GM23248 (cell line): Measurements from ENCODE around the gene CFAP299. TPM values are rescaled to one million over a fixed set of nuclear protein-coding genes. Genes with fewer than 3 reads are reported as not detected.

Source experiments
- DNase-seq: peaks from one replicate; pipeline ENCODE4 v3.0.0-alpha.2; 2015
- H2AFZ ChIP-seq: fragments of 200-600 bp; sonication (generic); 2 replicates; pipeline ENCODE4 v1.6.1; 2016; ENCODE audit warnings: antibody characterized with exemption
- H3F3A ChIP-seq: fragments of 200-600 bp; sonication (generic); 2 replicates; pipeline ENCODE4 v1.6.1; 2016; ENCODE audit warnings: mild to moderate bottlenecking, antibody characterized with exemption, mixed run types; ENCODE audit not compliant: insufficient read depth
- H3K27ac ChIP-seq: fragments of 200-600 bp; sonication (generic); 2 replicates; pipeline ENCODE4 v1.5.1; 2016; ENCODE audit warnings: mild to moderate bottlenecking
- H3K27me3 ChIP-seq: fragments of 200-600 bp; sonication (generic); replicated peaks from 2 replicates; pipeline ENCODE4 v1.6.1; 2016; ENCODE audit warnings: mild to moderate bottlenecking; ENCODE audit not compliant: insufficient read depth
- H3K36me3 ChIP-seq: fragments of 200-600 bp; sonication (generic); 2 replicates; pipeline ENCODE4 v1.6.1; 2016; ENCODE audit warnings: low read depth, mild to moderate bottlenecking
- H3K4me1 ChIP-seq: fragments of 200-600 bp; sonication (generic); 2 replicates; pipeline ENCODE4 v1.6.1; 2016; ENCODE audit warnings: mild to moderate bottlenecking; ENCODE audit not compliant: insufficient read depth
- H3K4me2 ChIP-seq: fragments of 200-600 bp; sonication (generic); one replicate; pipeline ENCODE4 v1.6.1; 2016; ENCODE audit warnings: mild to moderate bottlenecking; ENCODE audit not compliant: unreplicated experiment
- H3K4me3 ChIP-seq: fragments of 200-600 bp; sonication (generic); 2 replicates; pipeline ENCODE4 v1.5.1; 2016; ENCODE audit warnings: mild to moderate bottlenecking
- H3K79me2 ChIP-seq: fragments of 200-600 bp; sonication (generic); 2 replicates; pipeline ENCODE4 v1.6.1; 2016; ENCODE audit warnings: mild to moderate bottlenecking; ENCODE audit not compliant: insufficient read depth
- H3K9ac ChIP-seq: fragments of 200-600 bp; sonication (generic); 2 replicates; pipeline ENCODE4 v1.6.1; 2016; ENCODE audit warnings: mild to moderate bottlenecking
- H3K9me2 ChIP-seq: fragments of 200-600 bp; sonication (generic); 2 replicates; pipeline ENCODE4 v1.6.1; 2016; ENCODE audit warnings: mixed run types, mild to moderate bottlenecking, moderate library complexity; ENCODE audit not compliant: insufficient read depth
- H3K9me3 ChIP-seq: fragments of 200-600 bp; sonication (generic); one replicate; pipeline ENCODE4 v1.6.1; 2017; ENCODE audit warnings: low read depth
- H4K20me1 ChIP-seq: fragments of 200-600 bp; sonication (generic); 2 replicates; pipeline ENCODE4 v1.6.0; 2016; ENCODE audit not compliant: insufficient read depth
- EZH2 ChIP-seq: fragments of 200-600 bp; sonication (generic); IDR thresholded peaks from 2 replicates; pipeline ENCODE4 v1.6.1; 2018; ENCODE audit warnings: antibody characterized with exemption, mild to moderate bottlenecking; ENCODE audit not compliant: insufficient read depth, poor library complexity, severe bottlenecking
- EZH2phosphoT487 ChIP-seq: fragments of 200-600 bp; sonication (generic); IDR thresholded peaks from 2 replicates; pipeline ENCODE4 v1.6.1; 2018; ENCODE audit warnings: antibody characterized with exemption, moderate library complexity, mild to moderate bottlenecking, low read depth; ENCODE audit not compliant: insufficient read depth
- WGBS, 2 experiments: methylation state at CpG; one replicate each; pipeline ENCODE4 v1.1.6; 2015 to 2017; ENCODE audit warnings: low lambda C conversion rate in 2 of 2, low coverage in 1 of 2; ENCODE audit errors: missing lambda C conversion rate in 2 of 2; 5-methylcytosine and 5-hydroxymethylcytosine counted together
- in situ Hi-C: fragments of 300-500 bp; cut with MboI; formaldehyde crosslinking; loops from 2 replicates; pipeline ENCODE4 v1.15.0; 2020
- polyA plus RNA-seq: library from polyadenylated mRNA; unstranded; fragments of >200 nt; fragmentation: Nextera tagmentation; extraction: Ambion mirVana; gene quantifications from 2 replicates; pipeline ENCODE4 v1.2.1, GENCODE V29; 2016
- total RNA-seq: library from RNA; depleted of rRNA; stranded (reverse); fragments of >200 nt; shearing (Covaris generic); gene quantifications from 2 replicates; pipeline ENCODE4 v1.2.3, GENCODE V29; 2014

Gene CFAP299
- total and polyA plus RNA-seq, 2 experiments from 2014 or later, result 1.0 to 1.1 TPM

GRCh38 chr4:80542747-80543146 is 207.2 kb downstream of the CFAP299 start:
- DNase-seq, result no peak
- H3K9ac ChIP-seq, result no peak overlapping the region
- no peaks in the 10 kb centered on the region for H3F3A ChIP-seq
- H3K4me2 ChIP-seq, result no peak overlapping the region
- no peaks in the 10 kb centered on the region; the same call in 1 of the 2 replicates for H3K9me2 ChIP-seq
- no peak overlapping the region for H2AFZ ChIP-seq
- H3K4me3 ChIP-seq, result no peak overlapping the region
- peaks cover 5% of the 10 kb centered on the region; the same call in 1 of the 2 replicates for H3K4me1 ChIP-seq
- H4K20me1 ChIP-seq, result no peaks in the 10 kb centered on the region
- H3K79me2 ChIP-seq, result no peaks in the 10 kb centered on the region
- no peak overlapping the region for H3K27ac ChIP-seq
- TF ChIP-seq EZH2phosphoT487 (no peak), EZH2 (no peak)
- H3K36me3 ChIP-seq, result no peaks in the 10 kb centered on the region
- WGBS, 2 experiments, result 97 to 100% methylated on average over 2 of the region's 2 CpGs
- H3K27me3 ChIP-seq, result no peaks in the 10 kb centered on the region
- no peaks in the 10 kb centered on the region for H3K9me3 ChIP-seq
- in situ Hi-C loops, result no loop called here

GRCh38 chr4:80560337-80560736 is 224.8 kb downstream of the CFAP299 start:
- Histone ChIP-seq H2AFZ (no peak overlapping the region), H3K27ac (no peak overlapping the region), H3K4me3 (no peak overlapping the region), H4K20me1 (no peaks in the 10 kb centered on the region), H3K4me1 (no peaks in the 10 kb centered on the region), H3K9ac (no peak overlapping the region), H3F3A (no peaks in the 10 kb centered on the region), H3K9me3 (no peaks in the 10 kb centered on the region), H3K36me3 (no peaks in the 10 kb centered on the region), H3K79me2 (no peaks in the 10 kb centered on the region), H3K9me2 (no peaks in the 10 kb centered on the region), H3K4me2 (no peak overlapping the region), H3K27me3 (no peaks in the 10 kb centered on the region)
- in situ Hi-C loops, result no loop called here
- no peak for DNase-seq
- TF ChIP-seq EZH2 (no peak), EZH2phosphoT487 (no peak)
- WGBS, 2 experiments, result 68 to 74% methylated on average over 3 of the region's 3 CpGs

GRCh38 chr4:80566203-80566872 is 230.8 kb downstream of the CFAP299 start:
- peak overlapping the region; percentile 97 for H3K4me2 ChIP-seq
- TF ChIP-seq EZH2 (no peak), EZH2phosphoT487 (no peak)
- no peaks in the 10 kb centered on the region for H3K79me2 ChIP-seq
- DNase-seq, result peak; percentile 20
- peak overlapping the region; percentile 85 for H2AFZ ChIP-seq
- no peak overlapping the region for H3K27ac ChIP-seq
- H3K27me3 ChIP-seq, result no peaks in the 10 kb centered on the region
- no peaks in the 10 kb centered on the region for H3K9me2 ChIP-seq
- H3K9ac ChIP-seq, result peak overlapping the region; percentile 54
- peaks cover 3% of the 10 kb centered on the region; the same call in 1 of the 2 replicates for H3K4me1 ChIP-seq
- no peaks in the 10 kb centered on the region for H3K36me3 ChIP-seq
- H3F3A ChIP-seq, result no peaks in the 10 kb centered on the region
- in situ Hi-C loops, result no loop called here
- 25 to 26% methylated on average over 5 of the region's 5 CpGs for WGBS, 2 experiments
- H4K20me1 ChIP-seq, result no peaks in the 10 kb centered on the region
- no peaks in the 10 kb centered on the region for H3K9me3 ChIP-seq
- H3K4me3 ChIP-seq, result peak overlapping the region; percentile 71

GRCh38 chr4:80568891-80569290 is 233.4 kb downstream of the CFAP299 start:
- Histone ChIP-seq H3K27ac (no peak overlapping the region), H3K4me3 (no peak overlapping the region), H3K9me2 (no peaks in the 10 kb centered on the region), H3K4me2 (no peak overlapping the region), H3K79me2 (no peaks in the 10 kb centered on the region), H3F3A (no peaks in the 10 kb centered on the region), H2AFZ (no peak overlapping the region), H3K9ac (no peak overlapping the region), H3K36me3 (no peaks in the 10 kb centered on the region), H3K9me3 (no peaks in the 10 kb centered on the region), H3K27me3 (no peaks in the 10 kb centered on the region), H3K4me1 (peaks cover 3% of the 10 kb centered on the region; the same call in 1 of the 2 replicates), H4K20me1 (no peaks in the 10 kb centered on the region)
- in situ Hi-C loops, result no loop called here
- 90 to 100% methylated on average over 1 of the region's 1 CpG for WGBS, 2 experiments
- no peak for DNase-seq
- TF ChIP-seq EZH2phosphoT487 (no peak), EZH2 (no peak)
